Measurements from ENCODE around the gene CLINT1. TPM values are rescaled to one million over a fixed set of nuclear protein-coding genes. Genes with fewer than 3 reads are reported as not detected.

Gene CLINT1
- total RNA-seq, 1 experiment from 2014 or later: 69.2 TPM

- CTCF ChIA-PET: no interaction called here
- Histone ChIP-seq H2AFZ (ENCODE audit: low read depth, low read length, poor library complexity, severe bottlenecking) (no peak overlapping the region), H3K27ac (ENCODE audit: low read depth, low read length) (no peak overlapping the region), H3K9me3 (ENCODE audit: control insufficient read depth in 1 of 2, insufficient read depth in 1 of 2, low read depth in 1 of 2, low read length in 2 of 2) (no peaks in the 10 kb centered on the region), H3K4me1 (ENCODE audit: control insufficient read depth in 1 of 2, insufficient read depth in 2 of 2, low read length in 2 of 2) (peaks cover 3 to 14% of the 10 kb centered on the region in 2 experiments; a peak in 3 of 4 replicates), H3K9ac (ENCODE audit: low read length) (no peak overlapping the region), H3K4me3 (replicated peaks in 1 of 2; ENCODE audit: low read depth in 1 of 2, low read length in 2 of 2) (no peak overlapping the region), H3K4me2 (ENCODE audit: low read length) (no peak overlapping the region), H4K20me1 (ENCODE audit: insufficient read depth) (peaks cover 10% of the 10 kb centered on the region; the same call in 1 of the 2 replicates), H3K79me2 (ENCODE audit: insufficient read depth, low read length) (peaks cover 27% of the 10 kb centered on the region), H3K27me3 (ENCODE audit: insufficient read depth, low read length) (no peaks in the 10 kb centered on the region), H3K9me2 (ENCODE audit: insufficient read depth) (no peaks in the 10 kb centered on the region), H3K36me3 (ENCODE audit: control insufficient read depth in 1 of 2, insufficient read depth in 2 of 2, low read length in 2 of 2) (no peaks in the 10 kb centered on the region)
- TF ChIP-seq ATF3 (IDR thresholded peaks at IDR 0.05) (no peak), ZFX (IDR thresholded peaks at IDR 0.05) (no peak), EGR1 (IDR thresholded peaks at IDR 0.05; ENCODE audit: low read depth) (no peak), CTCF (IDR thresholded peaks at IDR 0.05 in 2 of 3, conservative IDR thresholded peaks at IDR 0.05 in 1 of 3; ENCODE audit: borderline replicate concordance in 1 of 3, insufficient read depth in 1 of 3, low read depth in 2 of 3, low read length in 2 of 3) (no peak), POLR2AphosphoS5 (IDR thresholded peaks at IDR 0.05; ENCODE audit: low read depth, low read length) (no peak), SIN3A (IDR thresholded peaks at IDR 0.05; ENCODE audit: low read depth) (no peak), YY1 (IDR thresholded peaks at IDR 0.05; ENCODE audit: extremely low read depth, insufficient replicate concordance, low read depth, low read length) (no peak), SP1 (IDR thresholded peaks at IDR 0.05; ENCODE audit: low read depth) (no peak), JUND (IDR thresholded peaks at IDR 0.05) (no peak), CEBPB (IDR thresholded peaks at IDR 0.05; ENCODE audit: low read depth) (no peak), EZH2 (IDR thresholded peaks at IDR 0.05) (no peak), FOSL1 (IDR thresholded peaks at IDR 0.05; ENCODE audit: low read depth) (no peak), RAD21 (IDR thresholded peaks at IDR 0.05; ENCODE audit: low read depth) (no peak), ELF1 (IDR thresholded peaks at IDR 0.05; ENCODE audit: borderline replicate concordance, low read depth) (no peak), EZH2phosphoT487 (IDR thresholded peaks at IDR 0.05; ENCODE audit: borderline replicate concordance) (no peak), TCF7L2 (IDR thresholded peaks at IDR 0.05; ENCODE audit: borderline replicate concordance, extremely low read depth, insufficient read depth, insufficient read length) (no peak), SRF (IDR thresholded peaks at IDR 0.05; ENCODE audit: low read depth) (no peak)
- ATAC-seq (no peak), DNase-seq (ENCODE audit: low read depth, low spot score) (no peak)
- RAD21 ChIA-PET (ENCODE audit: low non-redundant PET in 1 of 2, low total read pairs in 2 of 2, uncharacterized antibody in 2 of 2, unreplicated experiment in 2 of 2): interaction anchor here in 1 of 2 experiments (0.7 kb wide), 1 partner anchor 40 kb away, joined by 5 read pairs; no protein-coding TSS in a partner anchor
- intact Hi-C loops (cut with micrococcal nuclease): no loop called here
- BruUV-seq (replicated peaks): no TSS peak
- POLR2A ChIA-PET: no interaction called here
These were observed 2.2 kb upstream of the CLINT1 start for GRCh38 chr5:157860898-157861890.

Measured in HCT116 (cell line).